ENCODE measurements around the gene HARS2.

DNA sequence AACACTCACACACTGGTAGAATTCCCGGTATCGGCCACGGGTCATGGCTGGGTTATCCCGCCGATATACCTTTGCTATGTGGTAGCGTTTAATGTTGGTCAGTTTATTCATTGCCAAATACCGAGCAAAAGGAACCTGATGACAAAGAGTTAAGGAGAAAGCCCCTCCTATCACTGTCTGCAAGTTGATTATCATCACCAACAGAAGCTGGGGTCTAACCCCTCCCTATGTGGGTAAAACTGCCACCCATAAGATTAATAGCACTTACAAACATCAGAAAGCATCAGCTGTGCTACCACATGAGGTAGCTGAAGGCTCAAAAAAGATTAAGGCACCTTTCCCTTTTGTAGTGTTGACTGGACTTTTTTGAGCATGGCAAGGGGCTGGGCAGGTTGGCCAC lies 12.3 kb upstream of the HARS2 start:
- TF ChIP-seq, protein P1, sequence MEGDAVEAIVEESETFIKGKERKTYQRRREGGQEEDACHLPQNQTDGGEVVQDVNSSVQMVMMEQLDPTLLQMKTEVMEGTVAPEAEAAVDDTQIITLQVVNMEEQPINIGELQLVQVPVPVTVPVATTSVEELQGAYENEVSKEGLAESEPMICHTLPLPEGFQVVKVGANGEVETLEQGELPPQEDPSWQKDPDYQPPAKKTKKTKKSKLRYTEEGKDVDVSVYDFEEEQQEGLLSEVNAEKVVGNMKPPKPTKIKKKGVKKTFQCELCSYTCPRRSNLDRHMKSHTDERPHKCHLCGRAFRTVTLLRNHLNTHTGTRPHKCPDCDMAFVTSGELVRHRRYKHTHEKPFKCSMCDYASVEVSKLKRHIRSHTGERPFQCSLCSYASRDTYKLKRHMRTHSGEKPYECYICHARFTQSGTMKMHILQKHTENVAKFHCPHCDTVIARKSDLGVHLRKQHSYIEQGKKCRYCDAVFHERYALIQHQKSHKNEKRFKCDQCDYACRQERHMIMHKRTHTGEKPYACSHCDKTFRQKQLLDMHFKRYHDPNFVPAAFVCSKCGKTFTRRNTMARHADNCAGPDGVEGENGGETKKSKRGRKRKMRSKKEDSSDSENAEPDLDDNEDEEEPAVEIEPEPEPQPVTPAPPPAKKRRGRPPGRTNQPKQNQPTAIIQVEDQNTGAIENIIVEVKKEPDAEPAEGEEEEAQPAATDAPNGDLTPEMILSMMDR (IDR thresholded peaks at IDR 0.05; ENCODE audit: insufficient read depth, low read length, poor library complexity, severe bottlenecking): no peak
- no peak for TF ChIP-seq EZH2phosphoT487 (conservative IDR thresholded peaks at IDR 0.05; ENCODE audit: low read length)

Measured in SU-DHL-6 (cell line).